Adrenal gland (tissue), 12 donors: ENCODE data around the gene VTN. TPM values are rescaled to one million over a fixed set of nuclear protein-coding genes. Genes with fewer than 3 reads are reported as not detected.

ENCODE experiments used
- DNase-seq, 7 donors: peaks; one replicate each; pipeline ENCODE4 v3.0.0-alpha.2; 2019 to 2020
- H3K27ac ChIP-seq, 5 donors: fragments of 200-600 bp; sonication (generic) in 4 of 5; 1 replicate in 3 of 5; 2 replicates in 2 of 5; pipeline versions ENCODE4 v1.5.1 to v1.8.0; 2016 to 2020; ENCODE audit warnings: mild to moderate bottlenecking in 1 of 5
- H3K27me3 ChIP-seq: fragments of 200-600 bp; 2 replicates; pipeline ENCODE4 v1.8.0; 2021
- H3K36me3 ChIP-seq, 2 donors: fragments of 200-600 bp; replicated peaks in 1 of 2; 1 replicate in 1 of 2; 2 replicates in 1 of 2; pipeline versions ENCODE4 v1.5.1 to v1.8.0; 2018 to 2022
- H3K4me1 ChIP-seq, 2 donors: fragments of 200-600 bp; replicated peaks in 1 of 2; 1 replicate in 1 of 2; 2 replicates in 1 of 2; pipeline versions ENCODE4 v1.5.1 to v1.8.0; 2018 to 2021
- H3K4me3 ChIP-seq, 4 donors: fragments of 200-600 bp; sonication (generic) in 3 of 4; one replicate each; pipeline ENCODE4 v1.5.1; 2016 to 2018
- H3K9me3 ChIP-seq, 3 donors: fragments of 200-600 bp; sonication (generic) in 1 of 3; replicated peaks in 1 of 3; 1 replicate in 2 of 3; 2 replicates in 1 of 3; pipeline versions ENCODE4 v1.5.1 to v1.8.0; 2016 to 2021
- CTCF ChIP-seq, 6 experiments: fragments of 450-650 bp in 4 of 6; fragments of 200-600 bp in 2 of 6; sonication (generic) in 1 of 6; IDR thresholded peaks; 1 replicate in 5 of 6; 2 replicates in 1 of 6; pipeline versions ENCODE4 v1.5.1 to v1.8.0; 2016 to 2021; ENCODE audit warnings: antibody characterized with exemption in 6 of 6, mild to moderate bottlenecking in 2 of 6, moderate library complexity in 1 of 6
- POLR2A ChIP-seq, 2 donors: fragments of 450-650 bp; IDR thresholded peaks; one replicate each; pipeline ENCODE4 v1.6.1; 2017; ENCODE audit warnings: antibody characterized with exemption in 2 of 2, mild to moderate bottlenecking in 2 of 2, moderate library complexity in 1 of 2
- WGBS, 4 donors: extraction: QIAGEN DNeasy Blood & Tissue Kit in 2 of 4; methylation state at CpG; one replicate each; pipeline versions ENCODE4 v1.1.5 to v1.1.7; 2013 to 2017; 5-methylcytosine and 5-hydroxymethylcytosine counted together
- intact Hi-C, 2 donors: fragments of 100-400 bp; cut with DNase I; formaldehyde crosslinking; loops; one replicate each; pipeline versions ENCODE4 v1.14.1 to v1.15.0; 2022 to 2023
- microRNA-seq, 3 donors: library from miRNA; unstranded; fragments of <30 nt; microRNA quantifications; one replicate each; pipeline ENCODE4, GENCODE V29; 2017 to 2020
- polyA plus RNA-seq, 3 donors: library from polyadenylated mRNA; stranded (reverse); fragments of 200-250 nt in 2 of 3; fragments of 350-450 nt in 1 of 3; fragmentation: Illumina TruSeq in 1 of 3; extraction: RNeasy Lipid Tissue Mini Kit (QIAGEN cat#74804) in 1 of 3; gene quantifications; one replicate each; pipeline ENCODE4 v1.2.3, GENCODE V29; 2013 to 2014
- total RNA-seq, 9 donors: library from RNA; depleted of rRNA in 4 of 9; stranded (reverse); fragments of >200 nt in 4 of 9; fragments of 120-200 nt in 1 of 9; fragmentation: NEBNext Ultra II Directional in 1 of 9; extraction: Animal tissue kit (Norgen Biotek cat#: 25700) in 1 of 9; gene quantifications; one replicate each; pipeline versions ENCODE4 v1.1.0 to v1.2.4, GENCODE V29; 2013 to 2023
- donor health status: healthy with polysubstance abuse.
- donor health status: Bipolar disorder and iron deficiency.
- donor health status: DM: yes; HTN: yes; CAD: no.
- donor health status: DM: no; HTN: no; CAD: no.
- donor health status: DM: no; HTN: no; CAD: no.
- donor health status: DM: yes; HTN: yes; CAD: no.

Gene VTN
- total and polyA plus RNA-seq, 12 donors = 5.5 to 470 (median 180) TPM

- Histone ChIP-seq H3K4me3 (peak overlapping the region in 2 of 4 donors; percentile 36 to 55), H3K36me3 (no peaks in the 10 kb centered on the region), H3K4me1 (peaks cover 8 to 17% of the 10 kb centered on the region in 2 donors), H3K27ac (peak overlapping the region in 2 of 5 donors; percentile 21 to 65), H3K27me3 (no peaks in the 10 kb centered on the region), H3K9me3 (no peaks in the 10 kb centered on the region)
- intact Hi-C loops = no loop called here
- WGBS, 4 donors = 15 to 16% (median 16%) methylated on average over 37 to 40 of the region's 40 CpGs
- TF ChIP-seq POLR2A (IDR thresholded peaks at IDR 0.05) (no peak), CTCF (IDR thresholded peaks at IDR 0.05) (no peak)
- peak in 1 of 7 donors; percentile 53 for DNase-seq
Observed at GRCh38 chr17:28317966-28318758, 51.9 kb downstream of the VTN start.

Small RNA genes lying within 50 kb of the gene (microRNA-seq; reads per million reads assigned to microRNA genes)
- 0.89 to 3.4 (median 2.3) reads per million in 3 donors for gene MIR4723

Other genes with a start within 250 kb of the VTN start
- 100 to 1,000 TPM in 2 of 9 donors, 10 to 100 TPM in 7; 23.8 to 420 (median 36.4) TPM for gene TMEM97, start 51.1 kb downstream of the VTN start, total RNA-seq
- 100 to 1,000 TPM in 1 of 3 donors, 1 to 10 TPM in 2; 6.5 to 779 (median 8.3) TPM for gene TMEM97, start 51.1 kb downstream of the VTN start, polyA plus RNA-seq
- gene IFT20, start 34.8 kb downstream of the VTN start, total RNA-seq = 10 to 100 TPM; 24.5 to 69.5 (median 40.9) TPM
- 100 to 1,000 TPM in 1 of 3 donors, 10 to 100 TPM in 2; 26.0 to 100 (median 78.7) TPM for gene IFT20, start 34.8 kb downstream of the VTN start, polyA plus RNA-seq
- 10 to 100 TPM; 21.7 to 70.6 (median 41.0) TPM for gene TNFAIP1, start 34.5 kb downstream of the VTN start, total RNA-seq
- gene TNFAIP1, start 34.5 kb downstream of the VTN start, polyA plus RNA-seq = 10 to 100 TPM; 17.2 to 32.5 (median 23.8) TPM
- gene POLDIP2, start 12.8 kb downstream of the VTN start, total RNA-seq = 100 to 1,000 TPM; 154 to 204 (median 175) TPM
- gene POLDIP2, start 12.8 kb downstream of the VTN start, polyA plus RNA-seq = 100 to 1,000 TPM in 2 of 3 donors, 10 to 100 TPM in 1; 74.2 to 201 (median 111) TPM
- not detected for gene SEBOX, start 5.1 kb downstream of the VTN start, total RNA-seq
- not detected for gene SEBOX, start 5.1 kb downstream of the VTN start, polyA plus RNA-seq
- gene SARM1, start 1.4 kb upstream of the VTN start, total RNA-seq = 10 to 100 TPM in 8 of 9 donors, 1 to 10 TPM in 1; 5.8 to 40.0 (median 24.9) TPM
- 10 to 100 TPM; 10.8 to 22.6 (median 16.0) TPM for gene SARM1, start 1.4 kb upstream of the VTN start, polyA plus RNA-seq
- gene SLC46A1, start 35.9 kb upstream of the VTN start, total RNA-seq = 10 to 100 TPM; 11.9 to 79.8 (median 49.0) TPM
- gene SLC46A1, start 35.9 kb upstream of the VTN start, polyA plus RNA-seq = 100 to 1,000 TPM in 1 of 3 donors, 10 to 100 TPM in 2; 13.3 to 104 (median 15.4) TPM
- 1 to 10 TPM in 1 of 9 donors, not detected in 8; 1.6 TPM for gene SLC13A2, start 103.3 kb upstream of the VTN start, total RNA-seq
- under 1 TPM in 2 of 3 donors, not detected in 1; 0.03 to 0.05 TPM for gene SLC13A2, start 103.3 kb upstream of the VTN start, polyA plus RNA-seq
- under 1 TPM in 1 of 9 donors, not detected in 8; 0.06 TPM for gene FOXN1, start 136.0 kb upstream of the VTN start, total RNA-seq
- gene FOXN1, start 136.0 kb upstream of the VTN start, polyA plus RNA-seq = not detected
- gene UNC119, start 182.3 kb upstream of the VTN start, total RNA-seq = 10 to 100 TPM; 26.7 to 80.8 (median 41.3) TPM
- 10 to 100 TPM; 28.3 to 47.7 (median 36.1) TPM for gene UNC119, start 182.3 kb upstream of the VTN start, polyA plus RNA-seq
- 10 to 100 TPM; 44.5 to 73.0 (median 58.7) TPM for gene PIGS, start 201.2 kb upstream of the VTN start, total RNA-seq
- gene PIGS, start 201.2 kb upstream of the VTN start, polyA plus RNA-seq = 10 to 100 TPM in 2 of 3 donors, 1 to 10 TPM in 1; 9.2 to 44.1 (median 12.6) TPM
- gene ALDOC, start 206.6 kb upstream of the VTN start, total RNA-seq = 10 to 100 TPM in 8 of 9 donors, 1 to 10 TPM in 1; 6.3 to 65.5 (median 32.3) TPM
- gene ALDOC, start 206.6 kb upstream of the VTN start, polyA plus RNA-seq = 10 to 100 TPM; 18.5 to 61.2 (median 18.7) TPM
- gene SPAG5, start 228.7 kb upstream of the VTN start, total RNA-seq = 10 to 100 TPM in 1 of 9 donors, 1 to 10 TPM in 7, under 1 TPM in 1; 0.97 to 35.6 (median 3.9) TPM
- gene SPAG5, start 228.7 kb upstream of the VTN start, polyA plus RNA-seq = 10 to 100 TPM in 2 of 3 donors, 1 to 10 TPM in 1; 4.3 to 27.5 (median 13.4) TPM
- gene RSKR, start 243.9 kb upstream of the VTN start, total RNA-seq = 10 to 100 TPM in 2 of 9 donors, 1 to 10 TPM in 7; 1.1 to 12.3 (median 5.2) TPM
- gene RSKR, start 243.9 kb upstream of the VTN start, polyA plus RNA-seq = 10 to 100 TPM in 1 of 3 donors, 1 to 10 TPM in 2; 2.7 to 12.2 (median 4.3) TPM